ENCODE data around the gene ZNF641. TPM values are rescaled to one million over a fixed set of nuclear protein-coding genes. Genes with fewer than 3 reads are reported as not detected.

Gene ZNF641
- total RNA-seq, 2 donors from 2014 or later: 16.8 to 22.3 TPM

Other genes starting within 250 kb of the ZNF641 start
- 10 to 100 TPM; 21.4 to 21.8 TPM for gene SENP1, start 244.8 kb downstream of the ZNF641 start, total RNA-seq
- gene PFKM, start 231.6 kb downstream of the ZNF641 start, total RNA-seq: 10 to 100 TPM; 44.7 to 49.0 TPM
- 10 to 100 TPM; 34.7 to 37.8 TPM for gene ASB8, start 193.4 kb downstream of the ZNF641 start, total RNA-seq
- gene CCDC184, start 167.3 kb downstream of the ZNF641 start, total RNA-seq: under 1 TPM; 0.48 to 0.74 TPM
- gene OR10AD1, start 147.6 kb downstream of the ZNF641 start, total RNA-seq: not detected
- gene ANP32D, start 121.6 kb upstream of the ZNF641 start, total RNA-seq: under 1 TPM in 1 of 2 donors, not detected in 1; 0.24 TPM
- gene C12orf54, start 131.6 kb upstream of the ZNF641 start, total RNA-seq: not detected
- gene OR8S1, start 174.7 kb upstream of the ZNF641 start, total RNA-seq: not detected
- not detected for gene LALBA, start 219.1 kb upstream of the ZNF641 start, total RNA-seq